ENCODE results near the gene CLIC6.

The CLIC6 gene

GRCh38 chr21:34668803-34669148 lies at the start of gene CLIC6:
TSS of gene CLIC6 (plus strand) at chr21:34668994. CDS start at chr21:34669389, 395 bp downstream.
- DNase-seq, result no peak

GRCh38 chr21:34619841-34620665 lies 48.7 kb upstream of the CLIC6 start:
- no peak for DNase-seq

- no peak for DNase-seq
Measured at GRCh38 chr21:34621434-34622350, 47.1 kb upstream of the CLIC6 start.

GRCh38 chr21:34623516-34623915 lies 45.3 kb upstream of the CLIC6 start:
- DNase-seq, result no peak

GRCh38 chr21:34625030-34625593 lies 43.7 kb upstream of the CLIC6 start:
- no peak for DNase-seq

- DNase-seq, result no peak
Measured at GRCh38 chr21:34626131-34626530, 42.7 kb upstream of the CLIC6 start.

- peak; percentile 69 for DNase-seq
Measured at GRCh38 chr21:34630536-34631143, 38.2 kb upstream of the CLIC6 start.

GRCh38 chr21:34632498-34632897 lies 36.3 kb upstream of the CLIC6 start:
- no peak for DNase-seq

- DNase-seq, result no peak
Measured at GRCh38 chr21:34635307-34635706, 33.5 kb upstream of the CLIC6 start.

GRCh38 chr21:34636961-34637360 lies 31.8 kb upstream of the CLIC6 start:
- no peak for DNase-seq

GRCh38 chr21:34639250-34639649 lies 29.5 kb upstream of the CLIC6 start:
- DNase-seq, result no peak

GRCh38 chr21:34639882-34640788 lies 28.7 kb upstream of the CLIC6 start:
- no peak for DNase-seq

- DNase-seq, result no peak
Measured at GRCh38 chr21:34640858-34641257, 27.9 kb upstream of the CLIC6 start.

GRCh38 chr21:34642211-34643075 lies 26.4 kb upstream of the CLIC6 start:
- DNase-seq, result no peak

- DNase-seq, result peak; percentile 43
Measured at GRCh38 chr21:34644825-34645224, 24.0 kb upstream of the CLIC6 start.

GRCh38 chr21:34647555-34647954 lies 21.2 kb upstream of the CLIC6 start:
- no peak for DNase-seq

- DNase-seq, result peak; percentile 80
Measured at GRCh38 chr21:34648739-34649297, 20.0 kb upstream of the CLIC6 start.

GRCh38 chr21:34649400-34649799 lies 19.4 kb upstream of the CLIC6 start:
- DNase-seq, result no peak

GRCh38 chr21:34650861-34651431 lies 17.8 kb upstream of the CLIC6 start:
- no peak for DNase-seq

- DNase-seq, result no peak
Measured at GRCh38 chr21:34651642-34652041, 17.2 kb upstream of the CLIC6 start.

Measured in NCI-H2029 treated with DMSO at 0.1 percent for 48 hours (cell line).